Amniotic stem cell (primary cell): ENCODE results near the gene LRMDA.
"Not testable (repeated sequence)": the region's sequence is repeated elsewhere in the genome, so short reads cannot be mapped to it uniquely, and the experiment has no call there.

Source experiments
- DNase-seq: peaks from one replicate; lab custom pipeline; 2025; lab: John Stamatoyannopoulos, UW

Gene LRMDA

DNA sequence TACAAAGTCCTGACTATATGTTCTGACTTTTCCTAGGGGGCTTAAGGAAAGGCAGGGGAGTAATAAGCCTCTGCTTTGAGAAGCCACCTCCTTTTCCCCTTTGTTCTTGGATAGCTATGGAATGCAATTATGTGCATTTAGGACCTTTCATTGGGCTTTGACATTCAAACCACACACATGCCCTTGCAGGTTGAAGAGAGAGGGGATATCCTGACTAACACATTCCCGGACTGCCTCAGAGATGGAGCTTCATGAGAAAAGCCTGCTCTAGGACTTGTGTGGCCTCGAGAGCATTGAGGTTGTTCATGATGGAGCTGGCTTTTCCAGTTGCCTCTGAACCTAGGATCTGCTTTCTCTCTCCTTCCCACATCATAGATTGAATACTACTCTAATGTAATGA lies 694.5 kb downstream of the LRMDA start:
- DNase-seq = no peak

DNA sequence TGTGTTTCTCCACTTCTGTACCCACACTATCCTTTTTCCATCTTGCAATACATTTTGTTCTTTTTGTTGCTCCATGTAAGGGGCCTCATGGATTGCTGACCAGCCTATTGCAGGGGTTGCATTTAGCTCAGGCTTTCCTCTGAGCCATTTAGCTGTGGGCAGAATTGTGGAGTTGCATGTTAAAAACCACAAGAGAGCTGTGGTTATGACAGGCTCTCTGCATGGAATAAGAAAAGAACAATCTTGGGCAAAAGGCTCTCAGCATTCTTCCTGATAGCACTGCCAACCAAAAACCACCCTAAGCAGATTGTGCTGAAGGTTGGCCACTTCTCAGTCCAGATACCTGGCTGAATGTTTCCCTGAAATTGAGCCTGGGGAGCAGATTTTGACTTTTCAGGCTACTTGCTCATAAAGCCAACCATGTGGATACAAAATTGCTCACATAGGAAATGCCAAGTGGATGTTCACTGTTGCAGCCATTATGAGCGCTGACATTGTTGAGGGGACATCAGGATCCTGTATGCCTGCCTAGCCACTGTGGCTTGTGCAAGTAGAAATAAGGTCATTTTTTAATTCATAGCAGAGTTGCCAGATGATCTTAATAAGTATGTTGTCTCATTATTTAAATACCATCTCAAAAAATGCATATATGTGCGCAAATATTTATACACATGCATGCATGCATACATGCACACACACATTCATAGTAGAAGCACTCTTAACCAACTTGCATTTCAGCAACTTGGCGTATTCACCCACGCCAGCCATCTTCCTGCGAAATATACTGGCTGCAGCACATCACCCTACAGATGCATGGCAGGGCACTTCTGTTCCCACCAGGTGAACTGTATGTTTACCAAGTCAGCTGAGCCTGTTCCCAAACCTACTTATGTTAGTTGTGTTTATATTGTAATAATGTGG lies 695.4 kb downstream of the LRMDA start:
- no peak for DNase-seq

DNA sequence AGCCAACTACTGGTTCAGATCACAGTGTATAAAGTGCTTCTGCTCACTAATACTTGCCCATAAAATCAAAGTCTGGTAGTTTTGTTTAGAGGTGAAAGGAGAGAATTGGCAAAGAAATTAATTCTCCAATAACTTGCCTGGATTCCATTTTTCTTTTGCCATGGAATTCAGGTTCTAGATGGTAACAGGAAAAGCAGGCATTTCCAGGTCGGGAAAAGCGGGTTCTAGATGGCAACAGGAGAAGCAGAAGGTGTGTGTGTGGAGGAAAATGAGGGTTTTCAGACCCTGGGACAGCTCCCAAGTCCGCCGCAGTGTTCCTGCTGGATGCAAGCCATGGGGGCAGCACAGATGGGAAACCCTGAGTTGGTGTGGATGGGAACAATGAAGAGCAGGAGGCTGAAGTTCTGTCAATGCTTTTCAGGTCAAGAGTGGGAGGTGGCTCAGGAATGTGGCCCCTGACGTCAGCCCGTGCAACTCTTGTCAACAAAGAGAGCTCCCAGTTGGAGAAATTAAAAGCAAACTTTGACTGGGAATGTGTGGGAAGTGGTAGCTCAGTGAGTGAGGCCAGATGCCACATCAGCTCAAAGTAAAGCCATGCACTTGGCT lies 696.7 kb downstream of the LRMDA start:
- no peak for DNase-seq

DNA sequence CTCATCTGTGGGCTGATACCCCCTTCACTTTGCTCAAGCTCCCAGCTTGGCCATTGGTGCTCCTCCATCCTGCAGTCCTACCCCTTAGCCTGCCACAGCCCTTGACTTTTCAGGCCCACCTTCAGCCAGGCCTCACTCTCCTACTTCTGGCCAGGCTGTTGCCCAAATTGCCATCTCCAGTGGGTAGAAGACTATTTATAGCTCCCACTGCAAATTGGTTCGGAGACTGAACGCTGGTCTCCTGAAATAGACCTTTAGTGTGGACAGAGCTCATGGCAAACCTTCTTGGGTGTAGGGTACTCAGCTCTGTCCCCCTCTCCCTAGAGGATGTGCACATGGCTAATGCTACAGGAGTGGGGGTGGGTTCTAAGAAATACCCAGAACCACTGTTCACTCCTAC lies 697.8 kb downstream of the LRMDA start:
- no peak for DNase-seq

DNA sequence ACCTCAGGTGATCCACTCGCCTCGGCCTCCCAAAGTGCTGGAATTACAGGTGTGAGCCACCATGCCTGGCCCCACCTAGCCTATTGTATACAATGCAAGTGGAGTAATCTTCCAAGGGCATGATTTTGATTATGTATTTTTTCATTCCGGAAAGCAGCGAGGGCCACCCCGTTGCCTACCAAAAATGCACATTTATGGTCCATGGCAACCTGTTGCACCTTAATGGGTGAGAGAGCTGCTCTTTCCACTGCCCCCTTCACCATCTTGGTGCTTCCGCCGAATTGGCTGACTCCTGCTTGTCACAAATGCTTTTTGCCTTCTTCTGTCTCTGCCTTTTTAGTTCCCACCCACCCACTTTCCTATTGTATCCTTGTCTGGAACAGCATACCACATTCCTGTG lies 699.5 kb downstream of the LRMDA start:
- no peak for DNase-seq

DNA sequence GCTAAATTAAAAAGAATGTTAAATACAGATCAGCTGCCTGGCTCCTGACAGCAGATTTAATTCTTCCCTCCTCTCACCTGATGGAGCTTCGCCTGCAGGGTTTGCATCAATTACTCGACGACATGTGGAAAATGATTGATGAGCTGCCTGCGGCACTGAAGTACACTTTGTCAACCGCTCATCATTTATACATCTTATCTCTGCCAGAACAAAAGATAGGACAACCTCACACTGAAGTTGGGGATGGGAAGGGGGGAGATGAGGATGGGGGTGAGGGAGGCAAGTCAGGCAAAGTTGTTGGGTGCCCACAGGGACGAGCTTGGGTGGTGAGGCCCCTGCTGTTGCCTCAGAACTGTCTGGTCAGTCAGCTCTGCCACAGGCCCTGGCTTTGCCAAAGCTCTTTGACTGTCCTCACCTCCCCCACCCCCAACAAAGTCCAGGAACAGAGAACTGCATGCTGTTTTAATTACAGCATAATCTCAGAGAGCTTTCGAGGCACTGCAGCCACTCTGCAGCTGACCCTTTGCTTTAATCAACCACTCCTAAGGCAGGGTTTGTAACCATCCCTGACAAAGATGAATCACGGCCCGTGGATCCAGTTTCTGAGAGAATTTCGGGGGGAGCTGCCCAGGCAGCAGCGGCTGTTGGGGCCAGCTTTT lies 702.3 kb downstream of the LRMDA start:
- DNase-seq = no peak

DNA sequence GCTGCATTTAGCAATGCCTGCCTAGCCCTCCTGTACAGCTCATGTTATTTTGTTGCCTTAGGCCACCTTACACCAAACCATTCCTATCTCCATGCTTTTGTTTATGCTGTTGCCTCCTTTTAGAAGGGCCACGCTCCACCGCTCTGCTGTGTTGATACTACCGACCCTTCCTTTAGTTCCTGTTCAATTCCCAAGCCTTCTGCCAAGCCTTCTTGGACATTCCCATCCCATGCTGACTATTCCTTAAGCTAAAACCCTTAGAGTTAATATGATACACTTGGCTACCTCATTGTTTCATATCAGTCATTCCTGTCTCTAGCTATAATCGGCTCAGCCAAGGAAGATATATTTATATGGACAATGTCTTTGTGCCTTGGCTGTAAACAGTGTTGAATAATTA lies 705.5 kb downstream of the LRMDA start:
- no peak for DNase-seq

DNA sequence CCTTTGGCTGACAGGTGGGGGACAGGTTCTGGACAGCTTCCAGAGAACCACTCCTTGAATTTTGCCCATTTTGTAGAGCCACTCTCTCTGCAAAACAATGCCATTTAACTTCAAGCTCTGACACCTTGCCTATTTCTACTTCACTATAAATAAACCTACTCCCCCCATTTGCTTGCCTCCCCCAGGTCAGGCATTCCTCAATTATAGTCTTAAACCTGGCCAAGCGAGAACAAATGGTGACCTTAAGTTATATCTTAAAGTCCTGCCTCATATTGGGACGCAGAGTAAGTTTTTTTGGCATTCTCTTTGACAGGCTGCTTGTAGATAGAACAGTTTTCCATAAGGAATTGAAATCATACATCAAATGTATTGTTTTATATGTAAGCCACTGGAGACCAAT lies 706.9 kb downstream of the LRMDA start:
- no peak for DNase-seq

DNA sequence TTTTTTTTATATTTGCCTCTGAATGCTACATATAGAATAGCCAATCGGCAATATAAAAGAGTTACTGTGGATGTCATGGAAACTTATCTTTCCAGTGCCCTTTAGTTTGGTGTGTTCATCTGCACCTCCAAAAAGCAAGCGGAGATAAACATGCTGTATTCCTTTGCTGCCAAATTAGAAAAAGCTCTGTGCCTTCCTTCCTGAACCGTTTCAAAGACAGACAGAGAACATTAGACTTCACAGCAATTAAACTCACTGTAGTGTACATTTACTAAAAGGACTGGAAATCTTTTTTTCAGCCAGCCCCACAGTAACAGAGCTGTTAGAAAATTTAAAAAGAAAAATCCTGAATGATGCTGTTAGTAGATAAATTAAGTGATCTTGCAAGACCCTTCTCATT lies 707.5 kb downstream of the LRMDA start:
- DNase-seq = no peak

DNA sequence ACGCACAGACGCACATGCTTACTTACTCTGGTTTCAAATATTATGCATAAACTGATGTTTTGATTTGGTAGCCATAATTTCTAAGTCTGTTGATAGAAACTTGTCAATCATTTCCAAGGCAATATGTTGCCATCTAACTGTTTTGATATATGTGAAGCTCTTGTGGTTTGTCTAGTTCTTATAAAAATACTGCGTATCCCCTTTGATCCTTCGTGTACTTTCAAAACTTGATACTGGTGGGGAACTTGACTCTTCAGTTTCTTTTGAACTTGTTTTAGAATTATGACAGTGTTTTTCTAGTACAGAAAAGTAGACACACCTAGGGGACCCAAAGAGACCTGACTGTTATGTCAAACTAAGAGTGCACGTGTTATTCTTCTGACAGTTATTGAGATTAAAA lies 708.0 kb downstream of the LRMDA start:
- DNase-seq = no peak

DNA sequence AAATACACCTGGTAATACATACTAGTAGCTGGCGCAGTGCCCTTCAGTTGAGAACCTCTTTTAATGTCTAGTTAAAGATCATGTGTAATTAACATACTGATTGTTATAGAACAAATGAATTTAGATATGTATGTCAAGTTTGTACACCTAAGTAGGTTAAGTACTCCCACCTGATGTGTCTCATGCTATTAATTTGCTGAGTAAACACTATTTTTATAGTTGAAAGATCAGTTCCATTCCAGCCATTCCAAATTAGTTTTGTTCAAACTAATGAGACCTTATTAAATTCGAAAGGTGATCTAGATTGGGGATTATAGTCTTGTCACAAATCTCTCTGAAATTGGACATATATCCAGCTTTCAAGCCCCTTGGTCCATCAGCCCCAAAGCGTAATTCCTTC lies 710.0 kb downstream of the LRMDA start:
- no peak for DNase-seq

DNA sequence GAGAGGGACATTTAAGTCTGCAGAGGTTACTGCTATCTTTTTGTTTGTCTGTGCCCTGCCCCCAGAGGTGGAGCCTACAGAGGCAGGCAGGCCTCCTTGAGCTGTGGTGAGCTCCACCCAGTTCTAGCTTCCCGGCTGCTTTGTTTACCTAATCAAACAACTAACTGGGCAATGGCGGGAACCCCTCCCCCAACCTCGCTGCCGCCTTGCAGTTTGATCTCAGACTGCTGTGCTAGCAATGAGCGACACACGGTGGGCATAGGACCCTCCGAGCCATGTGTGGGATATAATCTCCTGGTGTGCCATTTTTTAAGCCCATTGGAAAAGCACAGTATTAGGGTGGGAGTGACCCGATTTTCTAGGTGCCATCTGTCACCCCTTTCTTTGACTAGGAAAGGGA lies 716.8 kb downstream of the LRMDA start:
- DNase-seq = not testable (repeated sequence)

DNA sequence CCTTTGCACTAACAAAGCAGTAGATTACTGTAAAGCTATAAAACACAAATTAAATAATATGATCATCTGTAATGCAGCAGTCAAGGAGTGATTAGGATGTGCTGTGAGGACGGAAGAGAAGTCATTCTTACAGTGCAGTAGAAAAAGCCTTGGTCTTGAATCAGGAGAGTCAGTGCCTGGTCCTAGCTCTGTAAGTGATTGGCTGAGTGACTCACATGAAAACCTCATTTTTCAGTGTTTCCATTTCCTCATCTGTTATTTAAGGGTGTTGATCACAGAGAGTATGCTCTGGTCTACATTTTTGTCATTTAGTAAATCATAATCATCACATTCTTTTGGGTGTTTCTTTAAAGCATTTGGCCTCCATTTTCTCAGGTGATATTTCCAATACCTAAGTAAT lies 717.8 kb downstream of the LRMDA start:
- no peak for DNase-seq

DNA sequence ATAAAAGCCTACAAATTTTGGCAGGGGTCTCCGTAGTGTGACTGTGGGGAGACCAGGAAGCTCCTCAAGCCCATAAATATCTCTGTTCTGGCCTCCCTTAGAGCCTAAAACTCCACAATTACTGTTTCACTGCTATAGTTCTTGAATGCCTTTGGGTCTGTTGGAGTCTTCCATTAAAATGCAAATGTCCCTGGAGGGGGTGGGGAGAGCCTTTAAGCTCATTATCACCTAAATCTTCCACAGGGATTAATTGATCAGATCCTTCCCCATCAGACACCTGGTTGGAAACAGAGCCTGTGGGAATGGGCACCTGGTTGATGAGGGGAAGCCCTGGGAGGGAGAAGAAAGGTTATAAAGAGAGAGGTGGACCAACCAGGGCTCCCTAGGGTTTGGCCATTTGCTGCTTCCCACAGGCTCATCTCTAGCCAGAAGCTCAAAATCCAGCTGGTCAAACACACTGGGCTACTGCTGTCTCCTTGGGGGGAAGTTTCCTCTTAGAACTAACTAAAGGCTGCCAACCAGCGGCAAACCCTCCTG lies 718.2 kb downstream of the LRMDA start:
- no peak for DNase-seq

DNA sequence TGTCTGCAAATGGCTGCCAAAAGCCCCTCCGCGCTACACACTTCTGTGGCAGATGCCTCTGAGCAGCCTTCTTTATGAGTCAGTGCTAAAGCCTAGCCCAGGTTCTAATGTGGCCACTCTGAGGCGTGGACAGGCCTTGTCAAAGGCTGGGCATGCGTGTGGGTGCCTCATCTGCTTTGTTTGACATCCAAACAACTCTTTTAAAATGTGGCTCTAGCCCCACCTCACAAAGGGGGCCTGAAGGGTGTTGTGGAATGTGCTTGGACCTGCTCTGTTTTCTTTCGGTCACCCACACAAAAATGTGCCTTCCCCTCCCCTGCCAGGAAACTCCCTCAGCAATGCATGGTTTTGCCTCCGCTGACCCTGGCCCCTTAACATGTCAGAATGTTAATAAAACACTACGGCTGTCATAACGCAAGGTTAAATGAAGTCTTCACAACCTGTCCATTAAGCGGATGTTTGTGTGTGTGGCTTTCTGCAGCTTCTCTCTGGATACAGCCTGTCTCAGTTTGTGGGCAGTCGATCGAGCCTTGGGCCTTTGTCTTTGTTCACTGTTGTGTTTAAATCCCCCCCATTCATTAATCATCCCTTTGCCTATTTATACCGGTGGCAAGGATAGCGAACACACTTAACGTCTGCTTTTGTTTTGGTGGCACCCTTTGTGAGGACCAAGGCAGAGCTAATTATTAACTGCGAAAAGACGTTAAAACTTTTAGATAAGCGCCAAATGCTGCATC lies 718.9 kb downstream of the LRMDA start:
- DNase-seq = no peak

DNA sequence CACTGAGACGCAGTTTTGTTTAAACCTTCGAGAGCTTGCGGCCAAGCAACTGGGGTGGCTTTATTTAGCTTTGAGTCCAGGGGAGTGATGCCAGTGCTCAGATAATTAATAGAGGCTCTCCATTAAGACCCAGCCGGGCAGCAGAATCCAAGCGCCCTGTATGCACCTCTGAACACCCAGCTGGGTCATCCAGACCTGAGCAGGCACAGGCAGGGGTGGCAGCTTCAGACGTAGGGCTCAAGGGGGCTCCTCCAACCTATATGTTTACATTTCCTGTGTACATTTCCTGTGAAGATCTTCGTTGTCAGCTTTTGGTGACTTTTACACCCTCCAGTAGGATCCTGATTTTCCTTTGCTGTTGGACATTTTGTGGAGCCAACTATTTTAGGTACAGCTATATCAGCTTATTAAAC lies 719.5 kb downstream of the LRMDA start:
- DNase-seq = no peak

DNA sequence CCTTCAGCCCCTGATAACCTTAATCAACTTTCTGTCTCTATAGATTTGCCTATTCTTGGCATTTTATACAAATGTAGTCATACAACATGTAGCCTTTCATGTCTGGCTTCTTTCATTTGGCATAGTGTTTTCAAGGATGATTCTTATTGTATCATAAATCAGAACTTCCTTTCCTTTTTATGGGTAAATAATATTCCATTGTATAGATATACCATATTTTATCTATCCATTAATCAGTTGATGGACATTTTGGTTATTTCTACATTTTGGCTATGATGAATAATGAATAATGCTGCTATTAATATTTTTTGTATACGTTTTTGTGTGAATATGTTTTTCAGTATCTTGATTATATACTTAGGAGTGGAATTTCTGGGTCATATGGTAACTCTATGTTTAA lies 720.8 kb downstream of the LRMDA start:
- no peak for DNase-seq

DNA sequence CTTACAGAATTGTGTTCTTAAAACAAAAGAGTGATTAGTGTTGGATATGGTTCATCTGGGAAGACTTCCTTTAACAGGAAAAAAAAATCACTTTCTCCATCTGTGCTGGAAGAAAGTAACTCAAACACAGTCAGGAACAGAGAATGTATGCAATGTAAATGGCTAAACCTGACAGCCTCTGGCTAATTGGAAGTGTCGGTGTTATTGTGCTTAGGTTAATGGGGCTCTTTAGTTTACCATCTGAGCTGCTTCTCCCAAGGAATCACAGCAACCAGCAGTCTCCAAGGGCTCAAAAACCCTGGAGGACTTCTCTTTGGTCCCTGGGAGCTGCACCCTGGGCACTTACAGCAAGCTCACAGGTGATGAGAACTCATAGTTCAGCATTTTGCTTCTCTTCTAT lies 724.5 kb downstream of the LRMDA start:
- no peak for DNase-seq

DNA sequence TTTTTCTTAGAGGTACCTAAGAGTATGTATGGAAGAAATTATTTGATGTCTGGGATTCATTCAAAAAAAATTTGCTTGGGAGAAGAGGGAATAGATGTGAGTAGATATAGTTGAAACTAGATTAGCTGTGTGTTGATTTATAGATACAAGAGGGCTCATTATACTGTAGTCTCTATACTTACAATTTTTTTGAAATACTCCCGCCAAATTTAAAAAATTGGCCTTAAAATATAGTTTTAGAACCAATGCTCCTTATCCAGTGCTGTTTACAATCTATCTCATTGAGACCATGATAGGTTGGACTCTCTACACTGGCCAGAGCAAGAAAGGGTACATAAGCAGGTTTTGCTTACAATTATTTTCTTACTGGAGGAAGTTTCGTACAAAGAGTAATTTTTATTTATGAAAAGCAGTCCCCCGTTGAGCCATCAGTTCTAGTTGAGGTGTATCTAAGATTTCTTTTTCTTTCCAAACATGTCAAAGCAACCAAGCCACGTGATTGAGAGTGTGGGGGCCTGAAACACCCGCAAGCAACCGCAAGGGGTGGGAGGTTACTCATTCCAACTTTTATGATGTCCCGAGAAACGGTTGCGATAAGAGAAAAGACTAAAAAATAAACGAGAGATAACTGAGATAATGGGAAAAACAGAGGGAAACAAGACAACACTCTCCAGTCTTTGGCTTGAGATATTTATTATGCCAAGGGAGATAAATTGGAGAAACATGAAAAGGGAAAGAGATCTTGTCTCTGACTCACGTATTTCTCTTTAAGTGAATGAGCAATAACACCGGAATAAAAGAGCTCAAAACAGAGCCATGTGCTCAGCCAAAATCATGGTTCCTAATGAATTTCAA lies 729.2 kb downstream of the LRMDA start:
- no peak for DNase-seq

DNA sequence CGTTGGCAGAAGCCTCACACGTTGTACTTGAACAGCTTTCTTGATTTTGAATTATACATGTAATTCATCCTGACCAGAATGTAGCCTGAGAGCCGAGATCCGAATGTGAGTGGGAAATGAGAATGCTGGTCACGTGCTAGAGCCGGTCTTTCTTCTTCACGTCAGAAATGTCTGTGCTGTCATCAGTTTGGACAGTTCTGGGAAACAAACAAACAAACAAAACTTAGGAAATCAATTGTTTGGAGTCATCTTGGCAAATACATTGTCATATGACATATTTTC lies 729.8 kb downstream of the LRMDA start:
- DNase-seq = no peak

DNA sequence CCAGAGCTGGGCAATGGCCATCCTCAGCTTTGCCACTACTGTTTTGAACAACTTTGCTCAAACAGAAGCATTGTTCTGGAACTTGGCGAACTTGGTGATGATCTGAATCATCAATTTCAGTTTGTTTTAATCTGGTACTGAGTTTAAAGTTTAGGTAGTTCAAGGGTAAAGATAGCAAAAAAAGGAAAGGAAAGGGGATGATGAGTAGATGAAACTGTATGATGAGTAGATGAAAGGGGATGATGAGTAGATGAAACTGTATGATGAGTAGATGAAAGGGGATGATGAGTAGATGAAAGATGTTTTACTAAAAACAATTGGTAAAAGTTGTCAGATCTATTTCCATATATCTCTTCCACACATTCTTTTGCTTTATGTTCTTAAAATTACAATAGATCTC lies 737.0 kb downstream of the LRMDA start:
- no peak for DNase-seq

DNA sequence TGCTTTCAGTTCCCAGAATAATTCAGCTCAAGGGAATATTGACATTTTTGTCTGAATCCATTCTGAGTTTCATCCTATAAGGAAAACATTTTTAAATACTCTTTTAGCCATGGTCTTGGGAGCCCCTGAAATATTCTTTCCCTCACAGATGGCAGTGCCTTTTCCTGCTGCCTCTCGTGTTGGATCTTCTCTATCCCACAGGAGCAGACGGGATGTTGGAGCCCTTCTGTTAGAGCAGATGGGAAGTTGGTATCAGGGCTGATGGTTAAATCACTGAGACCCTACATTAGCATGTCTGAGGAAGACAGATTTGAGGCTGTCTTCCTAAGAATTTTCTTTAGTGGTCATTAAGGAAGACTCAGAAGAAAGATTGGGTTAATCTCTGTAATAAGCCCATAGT lies 737.8 kb downstream of the LRMDA start:
- no peak for DNase-seq
